SH-SY5Y (cell line): ENCODE results near the gene RSPH1.

ENCODE experiments used
- GATA2 ChIP-seq: IDR thresholded peaks from 2 replicates; pipeline ENCODE4 v1.6.1; 2011; ENCODE audit warnings: mild to moderate bottlenecking, low read depth, low read length
- GATA3 ChIP-seq: IDR thresholded peaks from 2 replicates; pipeline ENCODE4 v1.6.1; 2011; ENCODE audit warnings: low read depth, mild to moderate bottlenecking, low read length, moderate library complexity

DNA sequence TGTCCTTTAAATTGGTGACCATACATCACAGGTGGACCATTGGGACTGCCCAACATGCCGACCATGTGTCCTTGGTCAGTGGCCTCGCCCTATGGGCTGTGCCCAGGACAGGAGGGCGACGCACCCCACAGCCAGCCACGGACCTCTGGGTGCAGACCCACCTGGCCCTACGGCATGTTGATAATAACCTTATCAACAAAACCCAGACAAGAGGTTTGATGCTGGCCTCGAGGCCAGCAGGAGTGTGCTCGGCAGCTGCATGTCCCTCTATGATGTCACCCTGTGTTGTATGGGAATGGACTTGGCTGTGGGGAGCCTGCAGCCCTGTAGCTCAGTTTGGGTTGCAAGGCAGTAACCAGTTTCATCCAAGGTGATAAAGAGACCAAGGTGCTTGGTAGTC lies 49.7 kb upstream of the RSPH1 start:
- TF ChIP-seq GATA2 (no peak), GATA3 (no peak)
